ENCODE results near the gene RBM33. TPM values are rescaled to one million over a fixed set of nuclear protein-coding genes. Genes with fewer than 3 reads are reported as not detected.

RBM33 gene
- polyA plus RNA-seq, 3 donors = 15.0 to 27.7 (median 22.2) TPM

GRCh38 chr7:155813125-155813524 is 168.7 kb downstream of the RBM33 start:
- peaks cover 2 to 6% of the 10 kb centered on the region in 2 donors for H3K36me3 Mint-ChIP-seq
- H3K27me3 ChIP-seq (ENCODE audit: control insufficient read depth in 2 of 2, insufficient read depth in 2 of 2, low read length in 2 of 2) = peaks cover 51 to 75% of the 10 kb centered on the region in 2 donors
- 22% methylated on average over 4 of the region's 8 CpGs for WGBS (ENCODE audit: insufficient coverage)
- no peak overlapping the region for H2AFZ ChIP-seq (ENCODE audit: insufficient read depth, low read depth, low read length, poor library complexity, severe bottlenecking)
- H4K20me1 ChIP-seq (ENCODE audit: insufficient read depth, low read length) = no peaks in the 10 kb centered on the region
- H3K36me3 ChIP-seq (replicated peaks in 1 of 2; ENCODE audit: control insufficient read depth in 1 of 2, insufficient read depth in 2 of 2, low read length in 2 of 2) = no peaks in the 10 kb centered on the region
- no peak for DNase-seq
- peaks cover 69 to 85% (median 83%) of the 10 kb centered on the region in 3 donors for H3K27me3 Mint-ChIP-seq (ENCODE audit: low read depth in 3 of 3)
- intact Hi-C loops (cut with micrococcal nuclease) = no loop called here
- H3K9me3 ChIP-seq (replicated peaks in 1 of 2; ENCODE audit: control insufficient read depth in 1 of 2, insufficient read depth in 1 of 2, low read length in 2 of 2) = peaks cover 8 to 34% of the 10 kb centered on the region in 2 donors
- H3K27ac Mint-ChIP-seq = no peak overlapping the region
- no peak overlapping the region for H3K27ac ChIP-seq (ENCODE audit: low read depth in 1 of 2, low read length in 2 of 2)
- H3K4me3 ChIP-seq (replicated peaks in 1 of 3; ENCODE audit: low read depth in 2 of 3, low read length in 3 of 3) = no peak overlapping the region
- H3K79me2 ChIP-seq (ENCODE audit: insufficient read depth, low read length) = no peaks in the 10 kb centered on the region
- TF ChIP-seq CTCF (IDR thresholded peaks at IDR 0.05) = no peak
- H3K4me1 Mint-ChIP-seq = peaks cover 15% of the 10 kb centered on the region
- no peak overlapping the region for H3K4me2 ChIP-seq (replicated peaks; ENCODE audit: extremely low read depth, low read length, poor library complexity, severe bottlenecking)
- peaks cover 5 to 8% of the 10 kb centered on the region in 2 donors for H3K4me1 ChIP-seq (ENCODE audit: control insufficient read depth in 1 of 2, insufficient read depth in 2 of 2, low read length in 2 of 2)
- no peak overlapping the region for H3K9ac ChIP-seq (ENCODE audit: insufficient read depth, low read length, poor library complexity, severe bottlenecking)
- H3K4me3 Mint-ChIP-seq = peak overlapping the region in 1 of 2 donors; percentile 84
- H3K9me3 Mint-ChIP-seq = peaks cover 2 to 25% (median 7%) of the 10 kb centered on the region in 7 donors

GRCh38 chr7:155813546-155814315 is 169.3 kb downstream of the RBM33 start:
- no peak overlapping the region for H3K27ac ChIP-seq (ENCODE audit: low read depth in 1 of 2, low read length in 2 of 2)
- Mint-ChIP-seq H3K27ac (no peak overlapping the region), H3K27me3 (ENCODE audit: low read depth in 3 of 3) (peaks cover 66 to 83% (median 80%) of the 10 kb centered on the region in 3 donors), H3K4me1 (peaks cover 15% of the 10 kb centered on the region), H3K4me3 (peak overlapping the region in 1 of 2 donors; percentile 84), H3K9me3 (peaks cover 2 to 25% (median 7%) of the 10 kb centered on the region in 7 donors), H3K36me3 (peaks cover 2 to 6% of the 10 kb centered on the region in 2 donors)
- H3K79me2 ChIP-seq (ENCODE audit: insufficient read depth, low read length) = no peaks in the 10 kb centered on the region
- no peaks in the 10 kb centered on the region for H3K36me3 ChIP-seq (replicated peaks in 1 of 2; ENCODE audit: control insufficient read depth in 1 of 2, insufficient read depth in 2 of 2, low read length in 2 of 2)
- no peak for TF ChIP-seq CTCF (IDR thresholded peaks at IDR 0.05)
- H3K4me2 ChIP-seq (replicated peaks; ENCODE audit: extremely low read depth, low read length, poor library complexity, severe bottlenecking) = no peak overlapping the region
- no peaks in the 10 kb centered on the region for H4K20me1 ChIP-seq (ENCODE audit: insufficient read depth, low read length)
- H3K9me3 ChIP-seq (replicated peaks in 1 of 2; ENCODE audit: control insufficient read depth in 1 of 2, insufficient read depth in 1 of 2, low read length in 2 of 2) = peaks cover 8 to 34% of the 10 kb centered on the region in 2 donors
- H2AFZ ChIP-seq (ENCODE audit: insufficient read depth, low read depth, low read length, poor library complexity, severe bottlenecking) = no peak overlapping the region
- H3K4me1 ChIP-seq (ENCODE audit: control insufficient read depth in 1 of 2, insufficient read depth in 2 of 2, low read length in 2 of 2) = peaks cover 2 to 4% of the 10 kb centered on the region in 2 donors
- 16% methylated on average over 16 of the region's 19 CpGs for WGBS (ENCODE audit: insufficient coverage)
- H3K4me3 ChIP-seq (replicated peaks in 1 of 3; ENCODE audit: low read depth in 2 of 3, low read length in 3 of 3) = no peak overlapping the region
- no peak overlapping the region for H3K9ac ChIP-seq (ENCODE audit: insufficient read depth, low read length, poor library complexity, severe bottlenecking)
- intact Hi-C loops (cut with micrococcal nuclease) = no loop called here
- peaks cover 46 to 70% of the 10 kb centered on the region in 2 donors for H3K27me3 ChIP-seq (ENCODE audit: control insufficient read depth in 2 of 2, insufficient read depth in 2 of 2, low read length in 2 of 2)
- DNase-seq = no peak
